GM18858 (cell line): Measurements from ENCODE around the gene PCDHA7.
"Not testable (repeated sequence)": the region's sequence is repeated elsewhere in the genome, so short reads cannot be mapped to it uniquely, and the experiment has no call there.

Experiments
- ATAC-seq: cut with Tn5 transposase; IDR thresholded peaks from one replicate; pipeline ENCODE4 v1.9.1; 2021; ENCODE audit not compliant: unreplicated experiment

PCDHA7 gene

DNA sequence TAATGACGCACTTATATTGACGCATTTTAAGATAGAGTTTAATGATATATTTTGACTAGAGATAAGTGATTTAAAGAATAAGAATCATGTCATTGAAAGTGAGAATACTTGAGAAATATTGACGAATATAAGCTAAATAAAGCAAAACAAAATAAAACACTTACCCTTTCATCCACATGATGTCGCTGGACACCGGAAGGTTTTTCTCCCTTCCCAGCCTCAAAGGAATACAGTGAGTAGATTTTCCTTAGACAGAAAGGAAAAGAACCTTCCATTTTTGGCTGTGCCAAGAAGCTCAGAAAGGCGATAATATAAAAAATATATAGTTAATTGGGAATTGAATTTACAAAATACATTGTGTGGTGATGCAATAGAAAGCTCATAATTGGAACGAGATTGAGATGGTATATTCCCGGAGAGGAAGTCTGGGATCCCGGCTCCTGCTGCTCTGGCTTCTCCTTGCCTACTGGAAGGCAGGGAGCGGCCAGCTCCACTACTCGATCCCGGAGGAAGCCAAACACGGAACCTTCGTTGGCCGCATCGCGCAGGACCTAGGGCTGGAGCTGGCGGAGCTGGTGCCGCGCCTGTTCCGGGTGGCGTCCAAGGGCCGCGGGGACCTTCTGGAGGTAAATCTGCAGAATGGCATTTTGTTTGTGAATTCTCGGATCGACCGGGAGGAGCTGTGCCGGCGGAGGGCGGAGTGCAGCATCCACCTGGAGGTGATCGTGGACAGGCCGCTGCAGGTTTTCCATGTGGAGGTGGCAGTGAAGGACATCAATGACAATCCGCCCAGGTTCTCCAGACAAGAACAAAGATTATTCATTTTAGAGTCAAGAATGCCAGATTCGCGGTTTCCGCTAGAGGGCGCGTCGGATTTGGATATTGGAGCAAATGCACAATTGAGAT lies 12.4 kb upstream of the PCDHA7 start, which contains the start of gene PCDHA5:
Gene PCDHA5, plus strand, starts transcription at position 239 of the 906 bp plus-strand sequence.
- no peak for ATAC-seq

DNA sequence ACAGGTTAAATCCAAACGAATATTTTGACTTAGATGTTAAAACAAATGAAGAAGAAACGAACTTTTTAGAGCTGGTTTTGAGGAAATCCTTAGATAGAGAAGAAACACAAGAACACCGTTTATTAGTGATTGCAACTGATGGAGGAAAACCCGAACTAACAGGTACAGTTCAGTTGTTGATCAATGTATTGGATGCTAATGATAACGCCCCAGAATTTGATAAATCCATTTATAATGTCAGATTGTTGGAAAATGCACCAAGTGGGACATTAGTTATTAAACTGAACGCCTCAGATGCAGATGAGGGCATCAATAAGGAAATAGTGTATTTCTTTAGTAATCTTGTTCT lies 11.8 kb upstream of the PCDHA7 start:
- no peak for ATAC-seq

DNA sequence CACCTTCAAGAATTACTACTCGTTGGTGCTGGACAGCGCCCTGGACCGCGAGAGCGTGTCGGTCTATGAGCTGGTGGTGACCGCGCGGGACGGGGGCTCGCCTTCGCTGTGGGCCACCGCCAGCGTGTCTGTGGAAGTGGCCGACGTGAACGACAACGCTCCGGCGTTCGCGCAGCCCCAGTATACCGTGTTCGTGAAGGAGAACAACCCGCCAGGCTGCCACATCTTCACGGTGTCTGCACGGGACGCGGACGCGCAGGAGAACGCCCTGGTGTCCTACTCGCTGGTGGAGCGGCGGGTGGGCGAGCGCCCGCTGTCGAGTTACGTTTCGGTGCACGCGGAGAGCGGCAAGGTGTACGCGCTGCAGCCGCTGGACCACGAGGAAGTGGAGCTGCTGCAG lies 11.1 kb upstream of the PCDHA7 start:
- not testable (repeated sequence) for ATAC-seq

DNA sequence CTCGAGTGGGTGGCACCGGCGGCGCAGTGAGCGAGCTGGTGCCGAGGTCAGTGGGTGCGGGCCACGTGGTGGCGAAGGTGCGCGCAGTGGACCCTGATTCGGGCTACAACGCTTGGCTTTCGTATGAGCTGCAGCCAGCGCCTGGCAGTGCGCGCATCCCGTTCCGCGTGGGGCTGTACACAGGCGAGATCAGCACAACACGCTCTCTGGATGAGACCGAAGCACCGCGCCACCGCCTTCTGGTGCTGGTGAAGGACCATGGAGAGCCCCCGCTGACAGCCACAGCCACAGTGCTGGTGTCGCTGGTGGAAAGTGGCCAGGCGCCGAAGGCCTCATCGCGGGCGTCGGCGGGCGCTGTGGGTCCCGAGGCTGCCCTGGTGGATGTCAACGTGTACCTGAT lies 10.6 kb upstream of the PCDHA7 start:
- no peak for ATAC-seq

DNA sequence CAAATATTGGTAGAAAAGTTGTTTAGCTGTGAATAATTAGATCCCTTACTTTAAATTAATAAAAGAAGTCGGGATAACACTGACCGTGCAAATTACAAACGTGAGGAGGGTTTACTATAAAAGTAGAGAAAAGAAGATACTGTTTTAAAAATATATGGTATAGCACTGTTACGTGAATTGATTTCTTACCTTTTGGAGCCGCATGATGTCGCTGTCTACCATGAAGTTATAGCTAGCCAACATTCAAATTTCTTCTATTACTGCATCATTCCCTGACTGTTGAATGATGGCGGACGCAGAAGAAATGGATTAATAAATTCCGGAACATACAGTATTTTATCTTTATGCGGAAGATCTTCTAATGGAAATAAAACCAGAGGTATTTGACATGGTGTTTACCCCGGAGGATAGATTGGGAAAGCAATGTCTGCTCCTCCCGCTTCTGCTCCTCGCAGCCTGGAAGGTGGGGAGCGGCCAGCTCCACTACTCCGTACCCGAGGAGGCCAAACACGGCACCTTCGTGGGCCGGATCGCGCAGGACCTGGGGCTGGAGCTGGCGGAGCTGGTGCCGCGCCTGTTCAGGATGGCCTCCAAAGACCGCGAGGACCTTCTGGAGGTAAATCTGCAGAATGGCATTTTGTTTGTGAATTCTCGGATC lies 6.2 kb upstream of the PCDHA7 start, which contains the start of gene PCDHA6:
Gene PCDHA6, plus strand, starts transcription at position 257 of the 658 bp plus-strand sequence. Its CDS starts 132 bp downstream, at position 389.
- ATAC-seq = no peak

DNA sequence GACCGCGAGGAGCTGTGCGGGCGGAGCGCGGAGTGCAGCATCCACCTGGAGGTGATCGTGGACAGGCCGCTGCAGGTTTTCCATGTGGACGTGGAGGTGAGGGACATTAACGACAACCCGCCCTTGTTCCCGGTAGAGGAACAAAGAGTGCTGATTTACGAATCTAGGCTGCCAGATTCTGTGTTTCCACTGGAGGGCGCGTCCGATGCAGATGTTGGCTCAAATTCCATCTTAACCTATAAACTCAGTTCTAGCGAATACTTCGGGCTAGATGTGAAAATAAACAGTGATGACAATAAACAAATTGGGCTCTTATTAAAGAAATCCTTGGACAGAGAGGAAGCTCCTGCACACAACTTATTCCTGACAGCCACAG lies 5.7 kb upstream of the PCDHA7 start:
- ATAC-seq = no peak

DNA sequence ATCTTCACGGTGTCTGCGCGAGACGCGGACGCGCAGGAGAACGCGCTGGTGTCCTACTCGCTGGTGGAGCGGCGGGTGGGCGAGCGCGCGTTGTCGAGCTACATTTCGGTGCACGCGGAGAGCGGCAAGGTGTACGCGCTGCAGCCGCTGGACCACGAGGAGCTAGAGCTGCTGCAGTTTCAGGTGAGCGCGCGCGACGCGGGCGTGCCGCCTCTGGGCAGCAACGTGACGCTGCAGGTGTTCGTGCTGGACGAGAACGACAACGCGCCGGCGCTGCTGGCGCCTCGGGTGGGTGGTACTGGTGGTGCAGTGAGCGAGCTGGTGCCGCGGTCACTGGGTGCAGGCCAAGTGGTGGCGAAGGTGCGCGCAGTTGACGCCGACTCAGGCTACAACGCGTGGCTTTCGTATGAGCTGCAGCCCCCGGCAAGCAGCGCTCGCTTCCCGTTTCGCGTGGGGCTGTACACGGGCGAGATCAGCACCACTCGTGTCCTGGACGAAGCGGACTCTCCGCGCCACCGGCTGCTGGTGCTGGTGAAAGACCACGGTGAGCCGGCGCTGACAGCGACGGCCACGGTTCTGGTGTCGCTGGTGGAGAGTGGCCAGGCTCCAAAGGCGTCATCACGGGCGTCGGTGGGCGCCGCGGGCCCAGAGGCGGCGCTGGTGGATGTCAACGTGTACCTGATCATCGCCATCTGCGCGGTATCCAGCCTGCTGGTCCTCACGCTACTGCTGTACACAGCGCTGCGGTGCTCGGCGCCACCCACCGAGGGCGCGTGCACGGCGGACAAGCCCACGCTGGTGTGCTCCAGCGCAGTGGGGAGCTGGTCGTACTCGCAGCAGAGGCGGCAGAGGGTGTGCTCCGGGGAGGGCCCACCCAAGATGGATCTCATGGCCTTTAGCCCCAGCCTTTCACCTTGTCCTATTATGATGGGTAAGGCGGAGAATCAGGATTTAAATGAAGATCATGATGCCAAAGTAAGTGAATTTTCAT lies 4.3 kb upstream of the PCDHA7 start:
- ATAC-seq = not testable (repeated sequence)

DNA sequence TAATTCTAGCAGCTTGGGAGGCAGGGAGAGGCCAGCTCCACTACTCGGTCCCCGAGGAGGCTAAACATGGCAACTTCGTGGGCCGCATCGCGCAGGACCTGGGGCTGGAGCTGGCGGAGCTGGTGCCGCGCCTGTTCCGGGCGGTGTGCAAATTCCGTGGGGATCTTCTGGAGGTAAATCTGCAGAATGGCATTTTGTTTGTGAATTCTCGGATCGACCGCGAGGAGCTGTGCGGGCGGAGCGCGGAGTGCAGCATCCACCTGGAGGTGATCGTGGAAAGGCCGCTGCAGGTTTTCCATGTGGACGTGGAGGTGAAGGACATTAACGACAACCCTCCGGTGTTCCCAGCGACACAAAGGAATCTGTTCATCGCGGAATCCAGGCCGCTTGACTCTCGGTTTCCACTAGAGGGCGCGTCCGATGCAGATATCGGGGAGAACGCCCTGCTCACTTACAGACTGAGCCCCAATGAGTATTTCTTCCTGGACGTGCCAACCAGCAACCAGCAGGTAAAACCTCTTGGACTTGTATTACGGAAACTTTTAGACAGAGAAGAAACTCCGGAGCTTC lies 455 bp downstream of the PCDHA7 start:
- not testable (repeated sequence) for ATAC-seq

DNA sequence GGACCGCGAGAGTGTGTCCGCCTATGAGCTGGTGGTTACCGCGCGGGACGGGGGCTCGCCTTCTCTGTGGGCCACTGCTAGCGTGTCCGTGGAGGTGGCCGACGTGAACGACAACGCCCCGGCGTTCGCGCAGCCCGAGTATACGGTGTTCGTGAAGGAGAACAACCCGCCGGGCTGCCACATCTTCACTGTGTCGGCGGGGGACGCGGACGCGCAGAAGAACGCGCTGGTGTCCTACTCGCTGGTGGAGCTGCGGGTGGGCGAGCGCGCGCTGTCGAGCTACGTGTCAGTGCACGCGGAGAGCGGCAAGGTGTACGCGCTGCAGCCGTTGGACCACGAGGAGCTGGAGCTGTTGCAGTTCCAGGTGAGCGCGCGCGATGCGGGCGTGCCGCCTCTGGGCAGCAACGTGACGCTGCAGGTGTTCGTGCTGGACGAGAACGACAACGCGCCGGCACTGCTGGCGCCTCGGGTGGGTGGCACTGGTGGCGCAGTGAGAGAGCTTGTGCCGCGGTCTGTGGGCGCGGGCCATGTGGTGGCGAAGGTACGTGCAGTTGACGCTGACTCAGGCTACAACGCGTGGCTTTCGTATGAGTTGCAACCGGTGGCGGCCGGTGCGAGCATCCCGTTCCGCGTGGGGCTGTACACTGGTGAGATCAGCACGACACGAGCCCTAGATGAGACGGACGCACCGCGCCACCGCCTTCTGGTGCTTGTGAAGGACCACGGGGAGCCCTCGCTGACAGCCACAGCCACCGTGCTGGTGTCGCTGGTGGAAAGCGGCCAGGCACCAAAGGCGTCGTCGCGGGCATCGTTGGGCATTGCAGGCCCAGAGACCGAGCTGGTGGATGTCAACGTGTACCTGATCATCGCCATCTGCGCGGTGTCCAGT lies 1.8 kb downstream of the PCDHA7 start:
- ATAC-seq = no peak

DNA sequence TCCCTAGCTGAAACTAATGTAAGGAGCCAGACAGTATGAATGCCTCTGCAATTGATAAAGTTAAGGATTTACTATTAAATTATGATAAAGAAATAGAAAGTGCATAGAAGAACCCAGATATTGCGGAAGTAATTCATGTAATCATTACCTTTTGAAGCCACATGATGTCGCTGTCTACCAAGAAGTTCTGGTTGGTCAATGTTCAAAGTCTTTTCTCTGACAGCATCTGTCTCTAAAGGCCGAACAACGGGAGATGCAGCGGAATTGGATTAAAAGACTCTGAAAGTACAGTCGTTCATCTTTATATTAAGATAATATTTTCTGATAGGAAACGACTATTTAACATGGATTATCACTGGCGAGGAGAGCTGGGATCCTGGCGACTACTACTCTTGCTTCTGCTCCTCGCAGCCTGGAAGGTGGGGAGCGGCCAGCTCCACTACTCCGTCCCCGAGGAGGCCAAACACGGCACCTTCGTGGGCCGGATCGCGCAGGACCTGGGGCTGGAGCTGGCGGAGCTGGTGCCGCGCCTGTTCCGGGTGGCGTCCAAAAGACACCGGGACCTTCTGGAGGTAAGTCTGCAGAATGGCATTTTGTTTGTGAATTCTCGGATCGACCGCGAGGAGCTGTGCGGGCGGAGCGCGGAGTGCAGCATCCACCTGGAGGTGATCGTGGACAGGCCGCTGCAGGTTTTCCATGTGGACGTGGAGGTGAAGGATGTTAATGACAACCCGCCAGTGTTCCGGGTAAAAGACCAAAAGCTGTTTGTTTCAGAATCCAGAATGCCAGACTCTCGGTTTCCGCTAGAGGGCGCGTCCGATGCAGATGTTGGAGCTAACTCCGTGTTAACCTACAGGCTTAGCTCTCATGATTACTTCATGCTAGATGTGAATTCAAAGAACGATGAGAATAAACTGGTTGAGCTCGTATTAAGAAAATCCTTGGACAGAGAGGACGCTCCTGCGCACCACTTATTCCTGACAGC lies 7.2 kb downstream of the PCDHA7 start, which contains the start of gene PCDHA8:
Gene PCDHA8, plus strand, starts transcription at position 210 of the 985 bp plus-strand sequence. Its CDS starts 135 bp downstream, at position 345.
- no peak for ATAC-seq

DNA sequence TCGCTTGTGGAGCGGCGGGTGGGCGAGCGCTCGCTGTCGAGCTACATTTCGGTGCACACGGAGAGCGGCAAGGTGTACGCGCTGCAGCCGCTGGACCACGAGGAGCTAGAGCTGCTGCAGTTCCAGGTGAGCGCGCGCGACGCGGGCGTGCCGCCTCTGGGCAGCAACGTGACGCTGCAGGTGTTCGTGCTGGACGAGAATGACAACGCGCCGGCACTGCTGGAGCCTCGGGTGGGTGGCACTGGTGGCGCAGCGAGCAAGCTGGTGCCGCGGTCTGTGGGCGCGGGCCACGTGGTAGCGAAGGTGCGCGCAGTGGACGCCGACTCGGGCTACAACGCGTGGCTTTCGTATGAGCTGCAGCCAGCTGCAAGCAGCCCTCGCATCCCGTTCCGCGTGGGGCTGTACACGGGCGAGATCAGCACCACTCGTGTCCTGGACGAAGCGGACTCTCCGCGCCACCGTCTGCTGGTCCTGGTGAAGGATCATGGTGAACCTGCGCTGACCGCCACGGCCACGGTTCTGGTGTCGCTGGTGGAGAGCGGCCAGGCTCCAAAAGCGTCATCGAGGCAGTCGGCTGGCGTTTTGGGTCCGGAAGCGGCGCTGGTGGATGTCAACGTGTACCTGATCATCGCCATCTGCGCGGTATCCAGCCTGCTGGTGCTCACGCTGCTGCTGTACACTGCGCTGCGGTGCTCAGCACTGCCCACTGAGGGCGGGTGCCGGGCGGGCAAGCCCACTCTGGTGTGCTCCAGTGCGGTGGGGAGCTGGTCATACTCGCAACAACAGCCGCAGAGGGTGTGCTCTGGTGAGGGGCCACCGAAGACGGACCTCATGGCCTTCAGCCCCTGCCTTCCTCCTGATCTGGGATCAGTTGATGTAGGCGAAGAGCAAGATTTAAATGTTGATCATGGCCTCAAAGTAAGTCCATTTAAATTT lies 9.0 kb downstream of the PCDHA7 start:
- ATAC-seq = no peak

DNA sequence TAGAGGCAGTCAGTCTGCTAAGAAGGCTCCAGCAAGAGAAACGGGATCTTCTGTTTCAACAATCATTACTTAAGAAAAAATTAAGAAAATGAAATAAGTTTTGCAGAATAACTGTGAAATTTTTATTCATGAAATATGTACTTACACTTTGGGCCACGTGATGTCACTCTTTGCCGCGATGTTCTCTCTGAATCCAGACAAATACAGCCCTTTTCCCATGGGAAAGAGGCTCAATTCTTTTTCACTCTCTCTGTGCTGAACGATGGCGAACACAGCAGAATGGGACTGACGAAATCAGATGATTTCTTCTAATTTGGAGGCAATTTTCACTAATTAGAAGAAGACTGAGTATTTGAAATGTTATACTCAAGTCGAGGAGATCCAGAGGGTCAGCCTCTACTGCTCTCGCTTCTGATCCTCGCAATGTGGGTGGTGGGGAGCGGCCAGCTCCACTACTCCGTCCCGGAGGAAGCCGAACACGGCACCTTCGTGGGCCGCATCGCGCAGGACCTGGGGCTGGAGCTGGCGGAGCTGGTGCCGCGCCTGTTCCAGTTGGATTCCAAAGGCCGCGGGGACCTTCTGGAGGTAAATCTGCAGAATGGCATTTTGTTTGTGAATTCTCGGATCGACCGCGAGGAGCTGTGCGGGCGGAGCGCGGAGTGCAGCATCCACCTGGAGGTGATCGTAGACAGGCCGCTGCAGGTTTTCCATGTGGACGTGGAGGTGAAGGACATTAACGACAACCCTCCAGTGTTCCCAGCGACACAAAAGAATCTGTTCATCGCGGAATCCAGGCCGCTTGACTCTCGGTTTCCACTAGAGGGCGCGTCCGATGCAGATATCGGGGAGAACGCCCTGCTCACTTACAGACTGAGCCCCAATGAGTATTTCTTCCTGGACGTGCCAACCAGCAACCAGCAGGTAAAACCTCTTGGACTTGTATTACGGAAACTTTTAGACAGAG lies 14.4 kb downstream of the PCDHA7 start, which contains the start of gene PCDHA9:
Gene PCDHA9, plus strand, starts transcription at position 244 of the 964 bp plus-strand sequence. Its CDS starts 114 bp downstream, at position 358.
- not testable (repeated sequence) for ATAC-seq

DNA sequence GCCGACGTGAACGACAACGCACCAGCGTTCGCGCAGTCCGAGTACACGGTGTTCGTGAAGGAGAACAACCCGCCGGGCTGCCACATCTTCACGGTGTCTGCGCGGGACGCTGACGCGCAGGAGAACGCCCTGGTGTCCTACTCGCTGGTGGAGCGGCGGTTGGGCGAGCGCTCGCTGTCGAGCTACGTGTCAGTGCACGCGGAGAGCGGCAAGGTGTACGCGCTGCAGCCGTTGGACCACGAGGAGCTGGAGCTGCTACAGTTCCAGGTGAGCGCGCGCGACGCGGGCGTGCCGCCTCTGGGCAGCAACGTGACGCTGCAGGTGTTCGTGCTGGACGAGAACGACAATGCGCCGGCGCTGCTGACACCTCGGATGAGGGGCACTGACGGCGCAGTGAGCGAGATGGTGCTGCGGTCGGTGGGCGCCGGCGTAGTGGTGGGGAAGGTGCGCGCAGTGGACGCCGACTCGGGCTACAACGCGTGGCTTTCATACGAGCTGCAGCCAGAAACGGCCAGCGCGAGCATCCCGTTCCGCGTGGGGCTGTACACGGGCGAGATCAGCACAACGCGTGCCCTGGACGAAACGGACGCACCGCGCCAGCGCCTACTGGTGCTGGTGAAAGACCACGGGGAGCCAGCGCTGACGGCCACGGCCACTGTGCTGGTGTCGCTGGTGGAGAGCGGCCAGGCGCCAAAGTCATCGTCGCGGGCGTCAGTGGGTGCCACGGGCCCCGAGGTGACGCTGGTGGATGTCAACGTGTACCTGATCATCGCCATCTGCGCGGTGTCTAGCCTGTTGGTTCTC lies 16.0 kb downstream of the PCDHA7 start:
- not testable (repeated sequence) for ATAC-seq

DNA sequence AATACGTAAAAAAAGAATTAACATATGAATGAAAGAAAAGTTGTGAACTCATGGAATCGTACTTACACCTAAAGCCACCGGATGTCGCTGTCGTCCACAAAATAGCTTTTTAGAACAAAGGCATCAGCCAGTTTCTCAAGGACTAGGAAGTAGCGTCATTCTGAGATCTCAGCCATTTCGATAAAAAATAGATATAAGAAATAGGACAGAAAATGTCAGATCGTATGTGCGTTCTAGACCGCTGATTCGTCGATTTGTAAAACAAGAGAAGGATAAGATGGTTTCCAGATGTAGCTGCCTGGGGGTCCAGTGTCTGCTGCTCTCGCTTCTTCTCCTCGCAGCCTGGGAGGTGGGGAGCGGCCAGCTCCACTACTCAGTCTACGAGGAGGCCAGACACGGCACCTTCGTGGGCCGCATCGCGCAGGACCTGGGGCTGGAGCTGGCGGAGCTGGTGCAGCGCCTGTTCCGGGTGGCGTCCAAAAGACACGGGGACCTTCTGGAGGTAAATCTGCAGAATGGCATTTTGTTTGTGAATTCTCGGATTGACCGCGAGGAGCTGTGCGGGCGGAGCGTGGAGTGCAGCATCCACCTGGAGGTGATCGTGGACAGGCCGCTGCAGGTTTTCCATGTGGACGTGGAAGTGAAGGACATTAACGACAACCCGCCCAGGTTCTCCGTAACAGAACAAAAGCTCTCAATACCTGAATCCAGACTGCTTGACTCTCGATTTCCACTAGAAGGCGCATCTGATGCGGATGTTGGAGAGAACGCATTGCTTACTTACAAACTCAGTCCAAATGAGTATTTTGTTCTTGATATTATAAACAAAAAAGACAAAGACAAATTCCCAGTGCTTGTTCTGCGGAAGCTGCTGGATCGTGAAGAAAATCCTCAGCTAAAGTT lies 22.0 kb downstream of the PCDHA7 start, which contains the start of gene PCDHA10:
Gene PCDHA10, plus strand, starts transcription at position 126 of the 903 bp plus-strand sequence. Its CDS starts 152 bp downstream, at position 278.
- ATAC-seq = no peak
